Mesenchymal stem cell (in vitro differentiated cells and primary cell): ENCODE data around the gene PLRG1.

ENCODE experiments used
- DNase-seq: peaks from one replicate; pipeline ENCODE4 v3.0.0-alpha.2; 2013
- H2AFZ ChIP-seq: one replicate; pipeline ENCODE4 v1.6.1; 2013; ENCODE audit warnings: low read depth, mild to moderate bottlenecking, control low read depth, inconsistent platforms, low read length, moderate library complexity
- H2AK5ac ChIP-seq: 2 replicates; pipeline ENCODE4 v1.6.1; 2013; ENCODE audit warnings: low read length, moderate library complexity, mild to moderate bottlenecking, inconsistent platforms; ENCODE audit not compliant: severe bottlenecking
- H2BK120ac ChIP-seq: one replicate; pipeline ENCODE4 v1.6.1; 2013; ENCODE audit warnings: low read depth, mild to moderate bottlenecking, inconsistent platforms, low read length, moderate library complexity
- H2BK12ac ChIP-seq, 2 experiments: one replicate each; pipeline ENCODE4 v1.6.1; 2013; ENCODE audit warnings: inconsistent platforms in 2 of 2, low read length in 2 of 2, mild to moderate bottlenecking in 2 of 2, moderate library complexity in 2 of 2, control low read depth in 1 of 2
- H2BK15ac ChIP-seq: one replicate; pipeline ENCODE4 v1.6.1; 2013; ENCODE audit warnings: mild to moderate bottlenecking, low read depth, inconsistent platforms; ENCODE audit not compliant: poor library complexity, severe bottlenecking
- H2BK5ac ChIP-seq: 2 replicates; pipeline ENCODE4 v1.6.1; 2013; ENCODE audit warnings: low read depth, mild to moderate bottlenecking, low read length, control low read depth, inconsistent platforms; ENCODE audit not compliant: poor library complexity, severe bottlenecking
- H3K14ac ChIP-seq, 2 experiments: one replicate each; pipeline ENCODE4 v1.6.1; 2013; ENCODE audit warnings: inconsistent platforms in 2 of 2, low read length in 2 of 2, control low read depth in 1 of 2, mild to moderate bottlenecking in 1 of 2, moderate library complexity in 1 of 2
- H3K18ac ChIP-seq, 2 experiments: one replicate each; pipeline ENCODE4 v1.6.1; 2013; ENCODE audit warnings: inconsistent platforms in 2 of 2, low read length in 2 of 2, control low read depth in 1 of 2, low read depth in 1 of 2, mild to moderate bottlenecking in 1 of 2
- H3K23ac ChIP-seq, 2 experiments: one replicate each; pipeline ENCODE4 v1.6.1; 2013; ENCODE audit warnings: inconsistent platforms in 2 of 2, low read length in 2 of 2, mild to moderate bottlenecking in 2 of 2, moderate library complexity in 2 of 2, control low read depth in 1 of 2
- H3K27ac ChIP-seq: 2 replicates; pipeline ENCODE4 v1.5.1; 2013; ENCODE audit warnings: mild to moderate bottlenecking, moderate library complexity, low read length, control low read depth, inconsistent platforms; ENCODE audit not compliant: poor library complexity, severe bottlenecking
- H3K27me3 ChIP-seq, 2 experiments: 2 replicates each; pipeline versions ENCODE4 v1.6.1 to v1.7.0; 2013; ENCODE audit warnings: low read length in 2 of 2, mild to moderate bottlenecking in 2 of 2, moderate library complexity in 2 of 2, control low read depth in 1 of 2, inconsistent platforms in 1 of 2; ENCODE audit not compliant: control insufficient read depth in 1 of 2, insufficient read depth in 1 of 2
- H3K36me3 ChIP-seq, 2 experiments: 2 replicates each; pipeline versions ENCODE4 v1.6.1 to v1.7.0; 2013; ENCODE audit warnings: low read length in 2 of 2, control low read depth in 1 of 2, inconsistent platforms in 1 of 2, low read depth in 1 of 2, mild to moderate bottlenecking in 1 of 2; ENCODE audit not compliant: insufficient read depth in 2 of 2, control insufficient read depth in 1 of 2
- H3K4ac ChIP-seq, 2 experiments: one replicate each; pipeline ENCODE4 v1.6.1; 2013; ENCODE audit warnings: inconsistent platforms in 2 of 2, low read length in 2 of 2, mild to moderate bottlenecking in 2 of 2, moderate library complexity in 2 of 2, control low read depth in 1 of 2, low read depth in 1 of 2
- H3K4me1 ChIP-seq: 2 replicates; pipeline ENCODE4 v1.6.1; 2013; ENCODE audit warnings: low read depth, low read length, control low read depth; ENCODE audit not compliant: control insufficient read depth, insufficient read depth
- H3K4me2 ChIP-seq: 2 replicates; pipeline ENCODE4 v1.6.1; 2013; ENCODE audit warnings: low read length, mild to moderate bottlenecking, inconsistent platforms; ENCODE audit not compliant: poor library complexity, severe bottlenecking
- H3K4me3 ChIP-seq, 2 experiments: 2 replicates each; pipeline versions ENCODE4 v1.5.1 to v1.7.0; 2013; ENCODE audit warnings: low read length in 2 of 2, mild to moderate bottlenecking in 2 of 2, control low read depth in 1 of 2, low read depth in 1 of 2; ENCODE audit not compliant: insufficient read depth in 1 of 2
- H3K79me1 ChIP-seq: replicated peaks from 2 replicates; pipeline ENCODE4 v1.6.1; 2013; ENCODE audit warnings: mild to moderate bottlenecking, control low read depth, low read length, inconsistent platforms; ENCODE audit not compliant: poor library complexity, severe bottlenecking
- H3K9ac ChIP-seq: 2 replicates; pipeline ENCODE4 v1.7.0; 2013; ENCODE audit warnings: mild to moderate bottlenecking, low read length, moderate library complexity
- H3K9me3 ChIP-seq: 2 replicates; pipeline ENCODE4 v1.7.0; 2013; ENCODE audit warnings: mild to moderate bottlenecking, low read length; ENCODE audit not compliant: control insufficient read depth
- H4K8ac ChIP-seq: one replicate; pipeline ENCODE4 v1.6.1; 2013; ENCODE audit warnings: inconsistent platforms, mild to moderate bottlenecking, low read length, moderate library complexity
- H4K91ac ChIP-seq: one replicate; pipeline ENCODE4 v1.6.1; 2013; ENCODE audit warnings: mild to moderate bottlenecking, low read length, inconsistent platforms
- WGBS: methylation state at CpG from one replicate; pipeline ENCODE4 v1.1.7; 2013; ENCODE audit warnings: mixed read lengths; 5-methylcytosine and 5-hydroxymethylcytosine counted together

Gene PLRG1

DNA sequence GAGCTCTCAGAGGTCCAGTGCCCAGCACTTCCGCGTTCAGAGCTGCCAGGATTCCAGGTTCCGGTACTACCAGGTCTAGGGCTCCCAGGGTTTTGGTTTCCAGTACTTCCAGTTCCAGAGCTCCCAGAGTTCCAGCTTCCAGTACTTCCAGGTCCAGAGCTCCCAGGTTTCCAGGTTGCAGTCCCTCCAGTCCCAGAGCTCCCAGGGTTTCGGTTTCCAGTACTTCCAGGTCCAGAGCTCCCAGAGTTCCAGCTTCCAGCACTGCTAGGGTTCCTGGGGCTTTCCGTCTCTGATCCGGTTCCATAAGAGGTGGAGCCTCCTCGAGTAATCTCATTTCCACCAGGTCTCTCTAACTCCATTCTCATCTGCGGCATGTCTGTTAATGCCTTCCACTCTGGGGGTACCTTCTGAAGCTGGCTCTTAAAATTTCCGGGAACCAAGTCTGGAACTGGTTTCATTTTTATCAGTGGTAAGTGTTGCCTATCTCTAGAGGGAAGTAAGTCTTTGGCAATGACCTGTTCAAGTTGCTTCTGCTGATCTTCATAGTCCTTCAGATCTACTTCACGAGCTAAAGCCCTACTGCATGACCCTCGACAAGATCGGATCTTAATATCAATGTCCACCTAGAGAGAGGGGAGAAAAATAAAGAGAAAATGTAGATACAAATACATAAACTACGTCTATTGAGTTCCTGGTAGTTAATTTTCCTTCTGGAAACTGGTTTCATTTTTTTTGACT, 36.3 kb upstream of the PLRG1 start:
- Histone ChIP-seq H3K79me1 (no peaks in the 10 kb centered on the region), H3K36me3 (no peaks in the 10 kb centered on the region)

DNA sequence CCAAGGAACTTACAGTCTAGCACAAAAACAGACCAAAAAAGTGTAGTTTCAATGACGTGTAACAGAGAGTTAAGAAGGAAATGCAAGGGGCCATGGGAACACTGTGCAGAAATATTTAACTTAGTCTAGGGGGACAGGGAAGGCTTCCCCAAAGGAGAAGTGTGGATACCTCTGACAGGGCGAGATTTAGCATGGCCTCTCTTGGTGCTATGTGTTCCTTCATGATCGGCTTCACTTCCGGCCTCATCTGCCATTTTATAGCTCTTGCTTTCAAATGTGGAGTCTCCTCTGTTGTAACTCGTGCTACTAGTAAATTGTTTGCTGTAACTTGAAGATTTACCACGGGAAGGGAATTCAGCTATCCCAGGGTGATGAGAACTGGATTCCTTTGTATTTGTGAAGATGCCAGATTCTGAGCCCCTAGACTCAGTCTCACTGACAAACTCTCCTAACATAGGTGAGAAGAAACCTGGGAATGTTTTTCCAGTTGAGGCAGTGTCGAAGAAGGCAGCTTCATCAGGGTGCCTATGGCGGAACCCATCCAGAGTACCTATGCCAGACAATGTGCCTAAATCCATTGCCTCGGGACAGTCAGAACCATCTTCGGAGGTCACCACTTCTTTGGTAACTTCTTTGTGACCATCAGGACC, 35.3 kb upstream of the PLRG1 start:
- H2AK5ac ChIP-seq = no peak overlapping the region
- H2AFZ ChIP-seq = no peak overlapping the region
- no peak overlapping the region for H3K23ac ChIP-seq
- H2BK120ac ChIP-seq = no peak overlapping the region
- no peak overlapping the region for H2BK15ac ChIP-seq
- peaks cover 3% of the 10 kb centered on the region for H3K9me3 ChIP-seq
- H3K4me2 ChIP-seq = no peak overlapping the region
- peaks cover 2% of the 10 kb centered on the region for H3K4me1 ChIP-seq
- H3K9ac ChIP-seq = no peak overlapping the region
- no peak overlapping the region for H4K91ac ChIP-seq
- H3K27me3 ChIP-seq = peaks cover 0 to 22% of the 10 kb centered on the region in 2 experiments
- no peaks in the 10 kb centered on the region for H3K36me3 ChIP-seq
- H4K8ac ChIP-seq = no peak overlapping the region
- no peak overlapping the region for H3K4ac ChIP-seq
- no peak overlapping the region for H2BK5ac ChIP-seq
- no peak overlapping the region for H3K27ac ChIP-seq
- H3K4me3 ChIP-seq = no peak overlapping the region
- H3K18ac ChIP-seq = no peak overlapping the region
- 79% methylated on average over 10 of the region's 10 CpGs for WGBS
- no peak overlapping the region for H3K14ac ChIP-seq
- no peaks in the 10 kb centered on the region for H3K79me1 ChIP-seq
- no peak for DNase-seq
- no peak overlapping the region for H2BK12ac ChIP-seq

More for the DNA sequence above, 36.3 kb upstream of the PLRG1 start:
- Histone ChIP-seq H3K4me2 (no peak overlapping the region), H4K91ac (no peak overlapping the region), H3K9me3 (peaks cover 3% of the 10 kb centered on the region), H2BK12ac (no peak overlapping the region), H2BK5ac (no peak overlapping the region), H3K9ac (no peak overlapping the region), H2AK5ac (no peak overlapping the region), H3K27me3 (peaks cover 0 to 26% of the 10 kb centered on the region in 2 experiments), H3K4me1 (peaks cover 3% of the 10 kb centered on the region), H3K14ac (no peak overlapping the region), H2BK120ac (no peak overlapping the region), H4K8ac (no peak overlapping the region), H3K4ac (no peak overlapping the region), H2AFZ (no peak overlapping the region), H3K27ac (no peak overlapping the region), H3K4me3 (no peak overlapping the region), H2BK15ac (no peak overlapping the region), H3K23ac (no peak overlapping the region), H3K18ac (no peak overlapping the region)
- DNase-seq = no peak
- 88% methylated on average over 9 of the region's 13 CpGs for WGBS

DNA sequence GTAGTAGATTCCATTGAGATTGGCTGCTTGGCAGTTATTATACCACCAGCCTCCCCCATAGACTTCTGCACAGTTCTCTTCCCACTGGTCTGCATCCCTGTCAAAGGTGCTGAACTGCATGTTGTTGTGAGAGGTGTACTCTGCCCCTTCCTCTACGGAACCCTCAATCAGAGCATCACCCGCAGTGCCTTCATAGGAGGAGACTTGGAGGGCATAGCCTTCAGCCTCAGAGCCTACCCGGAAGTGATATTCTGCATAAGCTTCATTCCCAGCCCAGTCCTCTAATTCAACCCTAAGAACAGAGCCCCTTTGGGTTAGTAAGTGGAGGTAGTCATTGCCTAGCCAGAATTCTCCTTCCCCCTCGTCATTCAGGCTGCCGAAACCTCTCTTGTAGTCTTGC, 34.1 kb upstream of the PLRG1 start:
- Histone ChIP-seq H4K8ac (no peak overlapping the region), H2BK120ac (no peak overlapping the region), H3K79me1 (no peaks in the 10 kb centered on the region), H2BK12ac (no peak overlapping the region), H3K27ac (no peak overlapping the region), H3K9me3 (peaks cover 3% of the 10 kb centered on the region), H3K9ac (no peak overlapping the region), H4K91ac (no peak overlapping the region), H3K27me3 (peaks cover 0 to 11% of the 10 kb centered on the region in 2 experiments), H2AK5ac (no peak overlapping the region), H2AFZ (no peak overlapping the region), H3K4me1 (no peaks in the 10 kb centered on the region), H3K4ac (no peak overlapping the region), H2BK5ac (no peak overlapping the region), H3K4me3 (no peak overlapping the region), H3K18ac (no peak overlapping the region), H2BK15ac (no peak overlapping the region), H3K23ac (no peak overlapping the region), H3K14ac (no peak overlapping the region), H3K36me3 (no peaks in the 10 kb centered on the region), H3K4me2 (no peak overlapping the region)
- 94% methylated on average over 4 of the region's 5 CpGs for WGBS
- DNase-seq = no peak

DNA sequence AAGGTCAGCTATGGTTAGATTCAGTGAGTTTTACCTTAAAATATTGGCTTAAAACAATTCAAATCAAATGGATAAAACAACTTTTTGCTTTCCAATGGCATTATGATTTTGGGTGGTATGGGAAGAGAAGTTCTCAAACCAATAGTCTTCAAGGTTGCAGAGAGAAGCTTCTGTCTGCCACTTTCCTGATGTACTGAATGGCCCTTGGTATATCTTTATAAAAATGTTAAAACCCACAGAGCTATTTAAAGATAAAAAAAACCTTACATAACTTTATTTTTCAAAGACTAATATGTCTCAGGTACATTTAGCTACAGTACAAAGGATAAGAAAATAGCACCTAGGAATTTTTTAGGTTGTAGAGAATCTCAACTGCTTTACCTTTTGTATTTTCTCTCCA, 33.5 kb upstream of the PLRG1 start:
- no peaks in the 10 kb centered on the region for H3K36me3 ChIP-seq
- H2BK15ac ChIP-seq = no peak overlapping the region
- H3K4ac ChIP-seq = no peak overlapping the region
- no peak for DNase-seq
- no peak overlapping the region for H2AFZ ChIP-seq
- no peak overlapping the region for H3K9ac ChIP-seq
- H3K23ac ChIP-seq = no peak overlapping the region
- H2BK120ac ChIP-seq = no peak overlapping the region
- H2BK5ac ChIP-seq = no peak overlapping the region
- H2AK5ac ChIP-seq = no peak overlapping the region
- no peak overlapping the region for H2BK12ac ChIP-seq
- H4K91ac ChIP-seq = no peak overlapping the region
- H3K79me1 ChIP-seq = no peaks in the 10 kb centered on the region
- peaks cover under 1% of the 10 kb centered on the region for H3K4me1 ChIP-seq
- peaks cover 0 to 7% of the 10 kb centered on the region in 2 experiments for H3K27me3 ChIP-seq
- no peak overlapping the region for H3K18ac ChIP-seq
- no peak overlapping the region for H3K4me3 ChIP-seq
- H3K9me3 ChIP-seq = peaks cover 3% of the 10 kb centered on the region
- H3K14ac ChIP-seq = no peak overlapping the region
- H3K4me2 ChIP-seq = no peak overlapping the region
- H3K27ac ChIP-seq = no peak overlapping the region
- H4K8ac ChIP-seq = no peak overlapping the region
